HG03095 (cell line): ENCODE measurements around the gene PKD1.
"Not testable (repeated sequence)": the region's sequence is repeated elsewhere in the genome, so short reads cannot be mapped to it uniquely, and the experiment has no call there.

ENCODE experiments used
- ATAC-seq: cut with Tn5 transposase; IDR thresholded peaks from one replicate; pipeline ENCODE4 v1.9.1; 2021; ENCODE audit warnings: moderate library complexity; ENCODE audit not compliant: unreplicated experiment

PKD1 gene

GRCh38 chr16:2135770-2136490 lies at the start of gene PKD1:
PKD1 (minus strand) TSS chr16:2135898; CDS start chr16:2135689, 209 bp downstream.
- not testable (repeated sequence) for ATAC-seq

- ATAC-seq = no peak
These were observed 49.3 kb upstream of the PKD1 start for GRCh38 chr16:2184962-2185361.

- no peak for ATAC-seq
These were observed 48.6 kb upstream of the PKD1 start for GRCh38 chr16:2184346-2184745.

GRCh38 chr16:2183671-2184070 lies 48.0 kb upstream of the PKD1 start:
- no peak for ATAC-seq

- no peak for ATAC-seq
These were observed 46.3 kb upstream of the PKD1 start for GRCh38 chr16:2181952-2182351.

GRCh38 chr16:2180962-2181923 lies 45.5 kb upstream of the PKD1 start:
- ATAC-seq = no peak

GRCh38 chr16:2180461-2180860 lies 44.8 kb upstream of the PKD1 start:
- ATAC-seq = no peak

GRCh38 chr16:2179576-2179975 lies 43.9 kb upstream of the PKD1 start:
- ATAC-seq = no peak

- no peak for ATAC-seq
These were observed 43.4 kb upstream of the PKD1 start for GRCh38 chr16:2179107-2179501.

GRCh38 chr16:2178321-2179106 lies 42.8 kb upstream of the PKD1 start:
- no peak for ATAC-seq

- no peak for ATAC-seq
These were observed 41.9 kb upstream of the PKD1 start for GRCh38 chr16:2177561-2177960.

GRCh38 chr16:2177101-2177500 lies 41.4 kb upstream of the PKD1 start:
- ATAC-seq = no peak

GRCh38 chr16:2176047-2176446 lies 40.3 kb upstream of the PKD1 start:
- ATAC-seq = no peak

- no peak for ATAC-seq
These were observed 39.8 kb upstream of the PKD1 start for GRCh38 chr16:2175454-2175853.

GRCh38 chr16:2174396-2175131 lies 38.9 kb upstream of the PKD1 start:
- ATAC-seq = no peak

- no peak for ATAC-seq
These were observed 38.2 kb upstream of the PKD1 start for GRCh38 chr16:2173916-2174315.

- no peak for ATAC-seq
These were observed 37.7 kb upstream of the PKD1 start for GRCh38 chr16:2173366-2173765.

GRCh38 chr16:2172688-2173335 lies 37.1 kb upstream of the PKD1 start:
- no peak for ATAC-seq

GRCh38 chr16:2171601-2172178 lies 36.0 kb upstream of the PKD1 start:
- ATAC-seq = no peak
